ENCODE measurements around the gene RGS19. TPM values are rescaled to one million over a fixed set of nuclear protein-coding genes. Genes with fewer than 3 reads are reported as not detected.

Gene RGS19
- total RNA-seq, 1 experiment from 2014 or later: 12.8 TPM

DNA sequence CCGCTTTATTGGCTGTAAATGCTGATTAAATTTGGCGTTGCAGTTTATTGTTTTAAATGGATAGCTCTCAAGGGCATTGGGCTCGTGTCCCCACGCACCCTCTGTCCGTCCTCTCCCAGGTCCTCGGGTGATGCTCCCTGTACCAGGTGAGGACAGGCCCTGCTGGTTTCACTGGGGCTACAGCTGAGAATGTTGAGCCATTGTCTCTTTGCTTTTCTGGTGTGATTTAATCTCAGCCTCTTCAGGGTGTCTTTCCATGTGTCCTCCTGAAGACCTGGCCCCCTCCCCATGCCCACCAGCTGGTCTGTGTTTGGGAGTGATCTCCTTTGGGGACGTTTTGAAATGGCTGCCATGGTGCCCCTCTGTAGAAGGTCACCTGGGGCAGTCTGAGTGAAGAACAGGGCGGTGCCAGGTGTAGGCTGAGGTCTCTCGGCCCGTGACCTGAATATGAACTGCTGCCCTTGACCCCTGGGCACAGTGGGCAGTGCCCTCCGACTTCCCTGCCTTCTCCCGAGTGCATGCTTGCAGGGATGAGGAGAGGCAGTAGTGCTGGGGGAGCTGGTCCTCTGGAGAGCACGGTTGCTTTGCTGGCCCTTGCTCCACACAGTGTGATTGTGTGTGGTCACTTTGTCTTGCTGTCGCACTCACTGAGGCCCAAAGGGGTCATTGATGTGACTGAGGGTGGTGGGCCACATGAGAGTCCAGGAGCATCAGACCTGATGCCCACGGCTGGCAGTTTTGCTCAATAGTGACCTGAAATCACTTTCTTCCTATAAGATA, 55.8 kb downstream of the RGS19 start:
- Histone ChIP-seq H3K9me3 (ENCODE audit: control insufficient read depth, low read depth, low read length) (no peaks in the 10 kb centered on the region), H2BK12ac (ENCODE audit: insufficient read length, low read depth, low read length) (no peak overlapping the region), H3K9ac (ENCODE audit: extremely low read depth, insufficient read length, low read length) (no peak overlapping the region), H3K23me2 (ENCODE audit: insufficient read length, low read depth, low read length, poor library complexity, severe bottlenecking) (no peaks in the 10 kb centered on the region), H2BK5ac (ENCODE audit: insufficient read length, low read length) (no peak overlapping the region), H3K79me2 (ENCODE audit: insufficient read depth, low read length) (no peaks in the 10 kb centered on the region), H2BK120ac (ENCODE audit: low read depth, low read length, poor library complexity, severe bottlenecking) (no peak overlapping the region), H2AK5ac (ENCODE audit: insufficient read length, low read length) (no peak overlapping the region), H3K23ac (ENCODE audit: insufficient read length, low read depth, low read length) (no peak overlapping the region), H3K79me1 (ENCODE audit: insufficient read depth, low read depth, low read length, poor library complexity, severe bottlenecking) (no peaks in the 10 kb centered on the region), H3K14ac (ENCODE audit: insufficient read depth, low read length) (no peak overlapping the region), H4K20me1 (ENCODE audit: control insufficient read depth, insufficient read depth, insufficient read length) (no peaks in the 10 kb centered on the region), H4K5ac (ENCODE audit: insufficient read length, low read depth, low read length) (no peak overlapping the region), H3K4me2 (ENCODE audit: insufficient read depth, insufficient read length, low read length) (no peak overlapping the region), H2BK20ac (ENCODE audit: low read depth, low read length, poor library complexity, severe bottlenecking) (no peak overlapping the region), H4K91ac (ENCODE audit: insufficient read length, low read depth, low read length) (no peak overlapping the region), H3T11ph (ENCODE audit: low read length) (no peak overlapping the region), H3K18ac (ENCODE audit: insufficient read length, low read depth, low read length) (no peak overlapping the region), H3K4ac (ENCODE audit: low read depth, low read length) (no peak overlapping the region), H4K8ac (replicated peaks; ENCODE audit: insufficient read length, low read depth, low read length) (no peak overlapping the region), H3K4me1 (ENCODE audit: insufficient read depth, low read length) (no peaks in the 10 kb centered on the region), H2BK15ac (ENCODE audit: low read depth, low read length) (no peak overlapping the region), H3K27ac (ENCODE audit: insufficient read length, low read depth, low read length) (no peak overlapping the region), H2AFZ (ENCODE audit: low read length) (no peak overlapping the region), H3K27me3 (ENCODE audit: insufficient read depth, low read length) (no peaks in the 10 kb centered on the region), H3K56ac (ENCODE audit: insufficient read length, low read depth, low read length) (no peak overlapping the region)
- H3K9me3 Mint-ChIP-seq: no peaks in the 10 kb centered on the region; a peak in 1 of 5 replicates
- H3K27me3 Mint-ChIP-seq (ENCODE audit: low read depth): no peaks in the 10 kb centered on the region
- no peak for TF ChIP-seq CTCF (conservative IDR thresholded peaks at IDR 0.05)
- peak overlapping the region in 2 of 3 experiments; percentile 75 to 76; a peak in 2 of 7 replicates for H3K27ac Mint-ChIP-seq
- WGBS (ENCODE audit: extremely low coverage, insufficient read length, low lambda C conversion rate): no CpG with 5 or more reads among the region's 15 CpGs
- no peak overlapping the region; a peak in 1 of 5 replicates for H3K4me3 Mint-ChIP-seq
- no peaks in the 10 kb centered on the region for H3K4me1 Mint-ChIP-seq
- H3K36me3 Mint-ChIP-seq (ENCODE audit: insufficient read depth in 1 of 3, low read depth in 3 of 3): peaks cover 43 to 84% (median 80%) of the 10 kb centered on the region in 3 experiments
- DNase-seq: no peak

Small RNA genes within 50 kb of the gene (microRNA-seq; reads per million reads assigned to microRNA genes)
- gene MIR6813 (ENCODE audit: borderline microRNAs expressed): not detected

Other genes with a start within 250 kb of the RGS19 start
- 27.1 and 27.3 TPM in 2 replicates for gene ZBTB46, start 248.3 kb downstream of the RGS19 start, total RNA-seq (2021)
- gene ABHD16B, start 218.0 kb downstream of the RGS19 start, total RNA-seq (2021): not detected in 2 replicates
- 94.1 and 98.4 TPM in 2 replicates for gene TPD52L2, start 214.2 kb downstream of the RGS19 start, total RNA-seq (2021)
- gene DNAJC5, start 184.4 kb downstream of the RGS19 start, total RNA-seq (2021): 42.9 and 43.0 TPM in 2 replicates
- gene UCKL1, start 123.1 kb downstream of the RGS19 start, total RNA-seq (2021): 35.6 and 40.9 TPM in 2 replicates
- 43.8 and 46.0 TPM in 2 replicates for gene ZNF512B, start 109.6 kb downstream of the RGS19 start, total RNA-seq (2021)
- gene SAMD10, start 99.9 kb downstream of the RGS19 start, total RNA-seq (2021): 5.2 and 5.7 TPM in 2 replicates
- 87.9 and 91.3 TPM in 2 replicates for gene PRPF6, start 98.4 kb downstream of the RGS19 start, total RNA-seq (2021)
- 1.3 and 2.2 TPM in 2 replicates for gene C20orf204, start 43.3 kb downstream of the RGS19 start, total RNA-seq (2021)
- 1.6 and 2.0 TPM in 2 replicates for gene SOX18, start 29.9 kb downstream of the RGS19 start, total RNA-seq (2021)
- 48.1 and 51.7 TPM in 2 replicates for gene TCEA2, start 16.3 kb downstream of the RGS19 start, total RNA-seq (2021)
- 0.90 and 1.0 TPM in 2 replicates for gene OPRL1, start 564 bp upstream of the RGS19 start, total RNA-seq (2021)
- gene LKAAEAR1, start 4.9 kb upstream of the RGS19 start, total RNA-seq (2021): 0.39 TPM in 1 of 2 replicates, not detected in the other
- gene NPBWR2, start 28.0 kb upstream of the RGS19 start, total RNA-seq (2021): not detected in 2 replicates
- gene MYT1, start 84.9 kb upstream of the RGS19 start, total RNA-seq (2021): 0.68 and 0.79 TPM in 2 replicates
- gene PCMTD2, start 176.2 kb upstream of the RGS19 start, total RNA-seq (2021): 52.0 and 52.7 TPM in 2 replicates

Measured in H9 (cell line).